ENCODE data around the gene EDAR.

EDAR gene

DNA sequence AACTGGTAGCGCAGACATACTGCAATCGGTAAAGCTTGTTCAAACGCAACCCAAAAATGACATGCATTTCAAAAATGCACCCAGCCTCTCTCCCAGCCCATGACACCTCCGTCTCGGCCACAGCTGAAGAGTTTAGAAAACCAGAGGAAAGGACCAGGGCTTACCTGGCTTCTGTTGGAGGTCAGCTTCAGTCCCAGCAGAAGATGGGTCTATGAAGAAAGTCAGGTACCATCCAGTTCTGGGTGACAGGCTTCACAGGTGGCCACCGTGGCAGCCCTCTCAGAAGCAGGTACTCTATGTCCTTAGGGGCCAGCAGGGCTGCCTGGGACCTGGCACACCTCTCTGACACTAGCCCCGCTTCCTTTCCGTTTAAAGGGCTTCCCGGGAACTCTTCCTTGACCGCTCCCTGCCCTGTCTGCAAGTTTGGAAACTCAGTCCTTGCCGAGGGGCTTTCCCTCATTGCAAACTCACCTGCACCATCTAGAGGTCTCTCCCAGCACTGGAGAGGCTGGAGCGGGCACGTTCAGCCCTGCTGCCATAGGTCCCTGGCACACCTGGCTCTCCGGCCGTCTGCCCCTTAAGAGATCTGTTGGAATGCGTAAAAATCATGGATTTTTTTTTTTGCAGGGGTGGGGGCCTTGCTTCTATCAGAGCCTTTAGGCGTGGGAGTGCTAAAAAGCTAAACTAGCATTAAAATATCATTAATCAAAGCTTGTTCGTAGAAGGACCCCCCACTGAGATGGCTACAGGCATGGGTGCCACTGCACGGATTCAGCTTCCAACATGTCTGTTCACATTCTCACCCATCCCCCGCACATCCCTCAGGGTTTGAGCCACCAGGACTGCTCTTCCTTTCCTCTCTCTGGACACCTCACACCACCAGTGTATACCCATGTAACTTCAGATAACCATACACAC lies at the start of gene EDAR:
Gene EDAR (minus strand): TSS at position 425 of the 918 bp plus-strand sequence. CDS start 58,206 bp downstream, outside the sequence.
- no peak for DNase-seq

DNA sequence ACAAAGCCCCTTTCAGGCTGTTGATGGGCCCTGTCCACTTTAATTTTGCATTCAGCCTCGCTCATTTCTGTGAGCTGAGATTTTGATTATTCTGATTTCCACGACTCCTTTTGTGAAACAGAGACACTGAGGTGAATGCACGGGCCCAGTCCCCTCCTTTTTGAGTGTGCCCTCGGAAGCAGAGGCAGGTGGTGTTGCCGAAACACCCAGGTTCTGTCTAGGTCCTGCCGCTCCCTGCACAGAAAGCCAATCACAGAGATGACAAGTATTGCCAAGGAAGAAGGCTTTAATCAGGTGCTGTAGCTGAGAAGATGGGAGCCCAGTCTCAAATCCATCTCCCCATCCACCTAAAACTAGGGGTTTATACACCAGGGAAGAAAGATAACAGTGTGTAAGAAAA lies 44.2 kb upstream of the EDAR start:
- DNase-seq = no peak

DNA sequence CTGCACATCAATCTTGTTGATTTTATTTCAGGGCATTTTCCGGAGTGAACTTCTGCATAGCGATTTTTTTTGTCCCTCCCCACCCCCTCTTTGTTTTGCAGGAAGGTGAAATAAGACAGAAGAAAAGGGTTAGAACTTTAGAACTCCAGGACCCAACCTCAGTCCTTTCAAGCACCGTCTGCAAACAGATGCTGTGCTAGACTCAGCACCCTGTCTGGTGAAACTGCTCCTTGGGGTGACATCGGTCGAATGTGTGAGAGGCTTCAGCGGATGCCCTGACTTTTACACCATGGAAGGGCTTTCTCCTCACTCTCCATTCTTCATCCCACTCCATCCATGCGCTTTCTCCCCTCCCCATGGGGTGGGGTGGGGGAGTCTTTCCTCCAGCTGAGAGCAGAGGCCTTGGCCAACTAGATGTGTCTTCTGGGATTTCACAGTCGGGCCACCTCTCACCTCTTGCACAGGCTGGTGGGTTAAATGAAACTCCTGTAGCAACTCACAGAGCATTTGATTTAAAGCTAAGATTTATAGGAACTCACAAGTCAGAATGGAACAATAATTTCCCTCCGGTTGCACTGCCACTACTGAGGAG lies 43.3 kb upstream of the EDAR start:
- DNase-seq = no peak

DNA sequence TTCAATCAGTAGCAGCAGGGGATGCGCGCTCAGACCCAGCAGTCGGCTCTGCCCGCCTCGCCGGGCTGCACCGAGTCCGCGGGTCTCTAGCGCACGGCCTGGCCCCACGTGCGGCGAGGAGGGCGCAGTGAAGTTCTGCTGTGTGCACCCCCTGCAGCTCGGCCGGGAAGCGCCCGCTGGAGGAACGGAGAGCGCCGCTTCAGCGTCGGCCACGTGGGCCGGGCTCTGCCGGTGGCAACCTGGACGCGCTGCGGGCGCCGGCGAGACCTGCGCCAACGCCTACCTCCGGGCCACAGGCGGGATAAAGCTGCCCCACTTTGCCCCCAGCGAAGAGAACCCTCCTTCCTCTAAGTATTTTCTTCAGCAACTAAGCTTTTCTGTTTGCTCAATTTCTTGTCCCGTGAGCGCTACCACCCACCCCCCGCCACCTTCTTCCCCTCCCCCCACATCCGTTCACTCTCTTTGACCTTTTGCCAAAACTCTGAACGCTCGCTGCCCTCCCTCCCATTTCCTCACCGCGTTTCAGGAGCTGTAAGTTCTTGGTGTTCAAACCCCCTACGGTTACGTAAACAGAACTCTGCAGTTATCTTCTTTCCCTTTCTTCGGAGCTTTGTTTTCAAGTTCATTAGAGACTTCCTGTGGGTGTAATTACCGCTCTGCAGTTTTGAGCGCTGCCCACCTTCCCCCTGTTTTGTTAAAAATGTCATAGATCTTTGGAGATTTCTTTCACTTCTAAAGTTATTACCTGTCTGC lies 42.6 kb upstream of the EDAR start:
- DNase-seq = peak; percentile 10

- DNase-seq = no peak
Observed at GRCh38 chr2:109030870-109031475, 42.0 kb upstream of the EDAR start.

DNA sequence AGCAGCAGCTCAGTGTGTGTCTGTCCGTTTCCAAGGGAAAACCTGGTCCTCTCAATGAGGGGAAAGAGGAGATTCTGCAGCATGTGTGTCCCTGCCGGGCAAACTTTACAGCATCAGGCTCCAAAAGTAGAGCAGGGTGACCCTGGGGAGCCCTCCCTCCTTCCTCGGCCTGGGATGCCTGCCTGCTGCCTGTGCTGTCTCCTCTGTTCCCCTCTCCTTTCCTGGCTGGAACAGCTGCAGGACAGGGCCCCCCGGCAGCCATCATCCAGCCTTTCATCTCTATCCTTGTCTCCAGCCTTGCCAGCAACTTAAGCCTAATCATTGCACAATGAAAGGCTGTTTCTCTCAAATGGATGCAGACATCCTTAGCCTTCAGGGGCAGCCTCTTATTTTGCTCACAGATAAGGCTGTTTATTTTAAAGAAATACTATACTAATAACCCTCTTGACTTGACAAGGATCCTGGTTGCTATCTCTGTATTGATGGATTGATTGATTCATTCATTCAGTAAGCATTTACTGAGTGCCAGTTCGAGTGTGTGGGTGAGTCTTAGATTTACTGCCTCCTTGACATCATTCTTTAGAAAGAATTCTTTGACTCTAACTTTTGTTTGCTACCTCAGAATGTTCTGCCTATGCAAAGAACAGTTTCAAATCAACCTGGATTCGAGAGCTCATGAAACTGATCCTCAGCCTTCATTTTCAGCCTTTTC lies 40.6 kb upstream of the EDAR start:
- DNase-seq = no peak

GRCh38 chr2:109028738-109029489 lies 39.9 kb upstream of the EDAR start:
- no peak for DNase-seq

DNA sequence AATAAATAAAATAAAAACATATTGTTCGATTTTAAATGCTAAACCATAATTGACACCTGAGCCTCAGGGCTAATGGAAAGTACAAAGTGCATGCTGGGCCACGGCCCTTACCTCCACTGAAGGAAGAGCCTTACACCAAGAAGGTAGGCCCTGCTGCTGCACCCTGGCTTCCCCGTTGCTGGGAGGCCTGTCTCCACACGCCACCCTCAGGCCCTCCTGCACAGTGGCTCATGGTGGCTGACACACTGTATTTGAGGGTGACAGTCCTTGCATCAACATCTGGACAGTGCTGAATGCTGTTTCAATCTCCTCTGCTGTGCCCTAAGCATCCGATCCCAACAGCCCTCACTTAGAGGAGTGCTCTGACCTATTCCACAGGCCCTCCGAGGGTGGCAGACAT lies 39.3 kb upstream of the EDAR start:
- no peak for DNase-seq

DNA sequence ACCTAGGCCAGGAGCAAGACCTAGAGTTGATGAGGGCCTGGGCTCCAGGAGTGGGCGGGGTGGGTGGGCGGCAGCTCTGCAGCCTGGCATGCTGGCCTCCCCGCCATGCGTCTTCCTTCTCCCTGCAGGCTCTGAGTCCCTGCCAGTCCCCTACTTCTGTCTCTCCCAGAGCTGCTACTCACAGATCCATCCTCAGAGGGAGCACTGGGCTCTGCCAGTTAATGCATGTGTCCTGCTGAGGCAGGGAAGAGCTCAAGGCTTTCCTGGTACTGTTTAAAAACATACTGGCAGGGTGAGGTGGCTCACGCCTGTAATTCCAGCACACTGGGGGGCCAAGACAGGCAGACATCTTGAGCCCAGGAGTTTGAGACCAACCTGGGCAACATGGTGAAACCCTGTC lies 38.7 kb upstream of the EDAR start:
- no peak for DNase-seq

GRCh38 chr2:109024477-109024876 lies 35.5 kb upstream of the EDAR start:
- no peak for DNase-seq

DNA sequence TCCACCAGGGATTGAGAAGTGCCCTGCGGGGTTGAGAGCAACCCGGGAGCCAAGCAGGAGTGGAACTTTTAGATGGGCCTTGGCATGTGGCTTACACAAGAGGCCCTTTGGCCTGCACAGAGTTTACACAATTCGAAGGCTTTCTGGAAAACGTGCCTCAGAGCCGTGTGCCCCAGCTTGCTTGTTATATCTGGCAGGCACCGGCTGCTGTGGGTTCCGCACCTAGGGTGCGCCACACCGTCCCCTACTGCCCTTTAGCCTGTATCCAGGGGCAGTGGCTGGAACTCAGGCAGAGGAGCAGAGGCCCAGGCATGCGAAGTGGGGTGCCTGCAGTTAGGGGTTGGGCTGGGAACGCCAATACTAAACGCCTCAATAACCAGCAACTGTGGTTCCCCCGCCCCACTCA lies 32.9 kb upstream of the EDAR start:
- DNase-seq = no peak

DNA sequence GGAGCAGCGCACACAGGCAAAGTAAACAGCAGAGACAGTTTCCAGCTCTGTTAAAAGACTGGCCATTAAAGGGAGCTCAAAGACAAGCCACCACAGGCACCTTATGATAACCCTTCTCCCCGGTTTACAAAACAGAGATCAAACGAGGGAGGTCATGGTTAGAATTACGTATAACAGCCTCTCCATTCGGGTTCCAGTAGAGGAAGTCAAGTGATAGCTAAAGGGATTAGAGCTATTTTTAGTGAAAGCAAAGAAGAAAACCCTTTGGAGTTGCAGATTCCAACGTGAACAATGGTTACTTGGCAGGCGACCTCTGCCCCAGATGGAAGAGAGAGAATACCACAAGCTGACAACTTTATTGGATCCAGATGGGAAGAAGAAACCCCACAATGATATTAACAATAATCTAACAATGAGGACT lies 31.2 kb upstream of the EDAR start:
- no peak for DNase-seq

- no peak for DNase-seq
Observed at GRCh38 chr2:109018452-109018851, 29.4 kb upstream of the EDAR start.

DNA sequence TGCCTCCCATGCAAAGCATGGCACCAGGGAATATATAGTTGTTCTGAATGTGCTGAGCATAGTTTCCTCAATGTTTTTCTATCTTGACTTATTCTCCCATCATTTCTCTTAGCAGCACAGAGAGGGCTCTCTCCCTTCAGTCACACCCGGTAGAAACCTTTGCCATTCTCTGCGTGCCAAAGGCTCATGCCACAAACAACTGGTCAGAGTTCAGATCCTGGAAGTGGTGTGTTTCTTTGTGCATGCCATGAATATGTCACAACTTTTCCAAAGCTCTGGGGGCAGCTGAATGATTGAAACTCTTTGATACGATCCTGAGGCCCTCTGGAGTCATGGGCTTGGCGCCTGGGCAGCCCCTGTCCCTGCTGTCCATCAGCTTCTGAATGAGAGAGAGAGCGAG lies 28.0 kb upstream of the EDAR start:
- DNase-seq = no peak

GRCh38 chr2:109016376-109016775 lies 27.4 kb upstream of the EDAR start:
- no peak for DNase-seq

GRCh38 chr2:109014476-109014875 lies 25.5 kb upstream of the EDAR start:
- DNase-seq = no peak

DNA sequence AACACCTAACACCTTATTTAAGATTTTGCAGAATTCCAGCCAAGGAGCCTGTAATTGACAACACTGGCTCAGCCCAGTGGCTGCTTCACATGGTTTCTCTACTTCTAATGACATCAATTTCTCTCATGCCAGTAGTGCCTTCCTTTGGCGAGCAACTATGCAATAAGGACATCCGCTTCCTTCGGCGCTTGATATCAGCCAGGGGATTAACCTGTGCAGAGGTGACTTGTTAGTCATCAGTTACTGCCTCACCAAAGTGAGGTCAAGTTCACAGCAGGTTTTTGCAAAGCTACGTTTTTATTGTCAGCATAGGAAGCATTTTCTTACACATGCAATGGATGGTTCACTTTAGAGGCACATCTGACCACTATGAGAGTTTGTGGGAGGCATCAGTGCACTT lies 24.0 kb upstream of the EDAR start:
- no peak for DNase-seq

GRCh38 chr2:109009920-109010610 lies 21.0 kb upstream of the EDAR start:
- peak in 1 of 2 donors; percentile 5 for DNase-seq

- DNase-seq = no peak
Observed at GRCh38 chr2:109006971-109007370, 18.0 kb upstream of the EDAR start.

- DNase-seq = no peak
Observed at GRCh38 chr2:109005686-109006204, 16.7 kb upstream of the EDAR start.

DNA sequence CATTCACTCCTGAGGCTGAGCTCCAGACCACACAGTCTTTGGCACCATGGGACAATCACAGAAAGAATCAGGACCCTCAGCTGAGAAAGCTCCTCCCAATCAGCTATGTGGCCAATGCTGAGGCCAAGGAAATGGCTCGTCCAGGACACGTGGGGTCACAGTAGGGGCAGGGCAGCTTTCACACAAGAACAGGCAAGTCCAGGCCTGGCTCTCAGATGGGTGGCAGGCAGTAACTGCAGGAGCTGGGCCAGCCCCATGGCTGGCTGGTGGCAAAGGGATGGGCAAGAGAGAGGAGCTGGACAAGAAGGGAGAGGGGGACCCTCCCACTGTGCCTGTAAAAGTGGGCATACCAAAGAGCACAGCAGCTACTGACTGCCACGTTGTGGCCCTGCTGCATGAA lies 12.2 kb upstream of the EDAR start:
- no peak for DNase-seq

Measured in inflammatory macrophage treated with lipopolysaccharide for 1 hour (primary cell).